Cardiac fibroblast (primary cell): ENCODE results near the gene ATP5F1C.

ENCODE experiments used
- DNase-seq, 2 donors: peaks; one replicate each; pipeline versions ENCODE4 v3.0.0 to v3.0.0-alpha.2; 2010; ENCODE audit warnings: low read depth in 2 of 2
- H3K4me3 ChIP-seq, 2 donors: replicated peaks in 1 of 2; 1 replicate in 1 of 2; 2 replicates in 1 of 2; pipeline ENCODE4 v1.5.1; 2011; ENCODE audit warnings: low read depth in 2 of 2, low read length in 2 of 2, mild to moderate bottlenecking in 2 of 2, moderate library complexity in 1 of 2
- TF ChIP-seq, protein P1 (sequence below): IDR thresholded peaks from one replicate; pipeline ENCODE4 v1.5.1; 2011; ENCODE audit warnings: low read depth, mild to moderate bottlenecking, low read length, inconsistent platforms

Gene ATP5F1C

GRCh38 chr10:7756360-7756992 lies 31.5 kb upstream of the ATP5F1C start:
- DNase-seq, result peak; percentile 51 to 53
- H3K4me3 ChIP-seq, result no peak overlapping the region
- TF ChIP-seq, protein P1, sequence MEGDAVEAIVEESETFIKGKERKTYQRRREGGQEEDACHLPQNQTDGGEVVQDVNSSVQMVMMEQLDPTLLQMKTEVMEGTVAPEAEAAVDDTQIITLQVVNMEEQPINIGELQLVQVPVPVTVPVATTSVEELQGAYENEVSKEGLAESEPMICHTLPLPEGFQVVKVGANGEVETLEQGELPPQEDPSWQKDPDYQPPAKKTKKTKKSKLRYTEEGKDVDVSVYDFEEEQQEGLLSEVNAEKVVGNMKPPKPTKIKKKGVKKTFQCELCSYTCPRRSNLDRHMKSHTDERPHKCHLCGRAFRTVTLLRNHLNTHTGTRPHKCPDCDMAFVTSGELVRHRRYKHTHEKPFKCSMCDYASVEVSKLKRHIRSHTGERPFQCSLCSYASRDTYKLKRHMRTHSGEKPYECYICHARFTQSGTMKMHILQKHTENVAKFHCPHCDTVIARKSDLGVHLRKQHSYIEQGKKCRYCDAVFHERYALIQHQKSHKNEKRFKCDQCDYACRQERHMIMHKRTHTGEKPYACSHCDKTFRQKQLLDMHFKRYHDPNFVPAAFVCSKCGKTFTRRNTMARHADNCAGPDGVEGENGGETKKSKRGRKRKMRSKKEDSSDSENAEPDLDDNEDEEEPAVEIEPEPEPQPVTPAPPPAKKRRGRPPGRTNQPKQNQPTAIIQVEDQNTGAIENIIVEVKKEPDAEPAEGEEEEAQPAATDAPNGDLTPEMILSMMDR, result peak; percentile 61

GRCh38 chr10:7763929-7764328 lies 24.0 kb upstream of the ATP5F1C start:
- DNase-seq, result peak in 1 of 2 donors; percentile 63
- H3K4me3 ChIP-seq, result no peak overlapping the region
- TF ChIP-seq, protein P1, result no peak

- H3K4me3 ChIP-seq, result no peak overlapping the region
- TF ChIP-seq, protein P1, result no peak
- DNase-seq, result no peak
These were observed 21.7 kb upstream of the ATP5F1C start for GRCh38 chr10:7766241-7766640.

DNA sequence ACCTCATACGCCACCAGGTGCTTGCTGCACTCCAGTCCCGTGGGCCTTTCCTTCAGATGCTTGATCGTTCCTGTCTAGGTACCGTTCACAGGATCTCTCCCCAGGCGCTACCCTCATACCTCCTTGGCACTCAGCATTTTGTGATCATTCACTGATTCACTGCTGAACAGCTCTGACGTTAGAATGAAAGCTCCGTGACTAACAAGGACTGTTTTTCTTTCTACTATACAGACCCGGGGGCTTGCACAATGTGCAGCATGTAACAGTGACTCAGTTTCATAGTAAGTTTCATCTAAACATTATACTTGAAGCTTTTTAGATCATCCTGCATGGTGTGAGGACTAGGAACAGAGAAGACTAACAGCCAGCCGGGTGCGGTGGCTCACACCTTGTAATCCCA lies 20.8 kb upstream of the ATP5F1C start:
- no peak overlapping the region for H3K4me3 ChIP-seq
- DNase-seq, result peak; percentile 59 to 95
- TF ChIP-seq, protein P1, result no peak

DNA sequence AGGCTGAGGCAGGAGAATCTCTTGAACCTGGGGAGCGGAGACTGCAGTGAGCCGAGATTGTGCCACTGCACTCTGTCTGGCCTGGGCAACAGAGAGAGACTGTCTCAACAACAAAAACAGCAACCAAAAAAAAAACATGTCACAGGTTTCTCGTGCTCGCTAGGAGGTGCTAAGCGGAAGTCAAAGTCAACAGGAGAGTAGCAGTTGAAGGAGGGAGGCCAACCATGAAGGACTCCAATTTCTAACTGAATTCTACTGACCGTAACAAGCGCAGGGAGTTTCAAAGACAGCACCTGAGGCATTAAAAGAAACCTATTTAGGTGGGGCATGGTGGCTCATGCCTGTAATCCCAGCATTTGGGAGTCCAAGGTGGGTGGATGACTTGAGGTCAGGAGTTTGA lies 19.6 kb upstream of the ATP5F1C start:
- DNase-seq, result no peak
- TF ChIP-seq, protein P1, result no peak
- no peak overlapping the region for H3K4me3 ChIP-seq

DNA sequence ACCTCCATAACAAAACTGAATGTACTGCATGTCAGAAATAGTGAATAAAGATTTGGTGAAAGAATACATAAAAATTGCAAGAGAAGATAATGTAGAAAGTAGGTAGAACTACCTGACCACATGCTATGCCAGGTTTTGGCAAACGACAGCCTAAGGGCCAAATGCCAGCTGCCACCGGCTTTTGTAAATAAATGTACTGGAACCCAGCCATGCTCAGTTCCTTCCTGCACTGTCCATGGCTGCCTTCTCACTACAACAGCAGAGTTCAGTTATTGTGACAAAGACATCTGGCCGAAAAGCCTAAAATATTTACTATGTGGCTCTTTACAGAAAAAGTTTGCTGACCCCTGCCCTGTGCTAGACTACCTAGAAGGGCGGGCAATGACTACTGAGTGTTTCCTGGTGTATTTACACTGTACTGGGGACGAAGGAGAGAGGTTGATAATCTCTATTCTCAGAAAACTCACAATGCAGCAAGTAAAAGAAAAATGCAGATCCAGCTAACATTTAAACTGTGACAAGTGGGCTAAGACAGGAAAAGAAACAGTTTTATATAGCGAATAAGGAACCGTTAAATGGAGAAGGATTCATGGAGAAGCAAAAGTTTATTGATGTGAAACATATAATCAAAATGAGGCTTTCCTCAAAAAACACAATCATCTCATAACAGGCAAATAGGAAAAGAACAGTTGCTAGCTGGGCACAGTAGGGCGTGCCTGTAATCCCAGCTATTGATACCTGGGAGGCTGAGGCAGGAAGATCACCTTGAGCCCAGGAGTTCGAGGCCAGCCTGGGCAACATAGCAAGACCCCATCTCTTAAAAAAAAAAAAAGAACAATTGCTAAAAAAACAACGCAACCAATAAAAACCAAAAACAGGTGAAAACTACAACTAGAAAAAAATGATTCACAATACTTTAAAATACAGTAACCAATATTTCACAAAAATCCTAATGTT lies 13.9 kb upstream of the ATP5F1C start:
- DNase-seq, result no peak
- TF ChIP-seq, protein P1, result no peak
- no peak overlapping the region for H3K4me3 ChIP-seq
